ENCODE measurements around the gene ADCY4. TPM values are rescaled to one million over a fixed set of nuclear protein-coding genes. Genes with fewer than 3 reads are reported as not detected.

Gene ADCY4
- total RNA-seq, 1 donor from 2014 or later = 74.6 TPM

DNA sequence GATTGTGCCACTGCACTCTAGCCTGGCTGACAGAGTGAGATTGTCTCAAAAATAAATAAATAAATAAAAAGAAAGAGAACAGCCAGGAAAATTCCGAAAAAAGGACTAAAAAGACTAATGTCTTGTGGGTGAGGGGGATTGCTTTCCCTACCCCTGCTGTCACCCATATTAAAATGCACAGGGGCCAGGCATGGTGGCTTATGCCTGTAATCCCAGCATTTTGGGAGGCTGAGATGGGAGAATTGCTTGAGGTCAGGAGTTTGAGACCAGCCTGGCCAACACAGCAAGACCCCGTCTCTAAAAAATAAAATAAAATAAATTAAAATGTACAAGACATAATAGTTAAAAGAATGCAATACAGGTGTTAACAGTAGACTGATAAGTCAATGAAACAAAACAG is 41.3 kb downstream of the ADCY4 start:
- peaks cover 3% of the 10 kb centered on the region for H3K27me3 Mint-ChIP-seq (ENCODE audit: unreplicated experiment)
- H3K9me3 Mint-ChIP-seq (ENCODE audit: unreplicated experiment) = no peaks in the 10 kb centered on the region
- no peak overlapping the region for H3K27ac Mint-ChIP-seq (ENCODE audit: unreplicated experiment)
- H3K4me1 Mint-ChIP-seq (ENCODE audit: unreplicated experiment) = peaks cover 7% of the 10 kb centered on the region
- TF ChIP-seq, protein P1, sequence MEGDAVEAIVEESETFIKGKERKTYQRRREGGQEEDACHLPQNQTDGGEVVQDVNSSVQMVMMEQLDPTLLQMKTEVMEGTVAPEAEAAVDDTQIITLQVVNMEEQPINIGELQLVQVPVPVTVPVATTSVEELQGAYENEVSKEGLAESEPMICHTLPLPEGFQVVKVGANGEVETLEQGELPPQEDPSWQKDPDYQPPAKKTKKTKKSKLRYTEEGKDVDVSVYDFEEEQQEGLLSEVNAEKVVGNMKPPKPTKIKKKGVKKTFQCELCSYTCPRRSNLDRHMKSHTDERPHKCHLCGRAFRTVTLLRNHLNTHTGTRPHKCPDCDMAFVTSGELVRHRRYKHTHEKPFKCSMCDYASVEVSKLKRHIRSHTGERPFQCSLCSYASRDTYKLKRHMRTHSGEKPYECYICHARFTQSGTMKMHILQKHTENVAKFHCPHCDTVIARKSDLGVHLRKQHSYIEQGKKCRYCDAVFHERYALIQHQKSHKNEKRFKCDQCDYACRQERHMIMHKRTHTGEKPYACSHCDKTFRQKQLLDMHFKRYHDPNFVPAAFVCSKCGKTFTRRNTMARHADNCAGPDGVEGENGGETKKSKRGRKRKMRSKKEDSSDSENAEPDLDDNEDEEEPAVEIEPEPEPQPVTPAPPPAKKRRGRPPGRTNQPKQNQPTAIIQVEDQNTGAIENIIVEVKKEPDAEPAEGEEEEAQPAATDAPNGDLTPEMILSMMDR (IDR thresholded peaks at IDR 0.05; ENCODE audit: unreplicated experiment) = no peak
- peaks cover 32% of the 10 kb centered on the region for H3K36me3 Mint-ChIP-seq (ENCODE audit: low read depth, unreplicated experiment)
- H3K4me3 Mint-ChIP-seq (ENCODE audit: unreplicated experiment) = no peak overlapping the region
- no peak for DNase-seq (ENCODE audit: low spot score)

DNA sequence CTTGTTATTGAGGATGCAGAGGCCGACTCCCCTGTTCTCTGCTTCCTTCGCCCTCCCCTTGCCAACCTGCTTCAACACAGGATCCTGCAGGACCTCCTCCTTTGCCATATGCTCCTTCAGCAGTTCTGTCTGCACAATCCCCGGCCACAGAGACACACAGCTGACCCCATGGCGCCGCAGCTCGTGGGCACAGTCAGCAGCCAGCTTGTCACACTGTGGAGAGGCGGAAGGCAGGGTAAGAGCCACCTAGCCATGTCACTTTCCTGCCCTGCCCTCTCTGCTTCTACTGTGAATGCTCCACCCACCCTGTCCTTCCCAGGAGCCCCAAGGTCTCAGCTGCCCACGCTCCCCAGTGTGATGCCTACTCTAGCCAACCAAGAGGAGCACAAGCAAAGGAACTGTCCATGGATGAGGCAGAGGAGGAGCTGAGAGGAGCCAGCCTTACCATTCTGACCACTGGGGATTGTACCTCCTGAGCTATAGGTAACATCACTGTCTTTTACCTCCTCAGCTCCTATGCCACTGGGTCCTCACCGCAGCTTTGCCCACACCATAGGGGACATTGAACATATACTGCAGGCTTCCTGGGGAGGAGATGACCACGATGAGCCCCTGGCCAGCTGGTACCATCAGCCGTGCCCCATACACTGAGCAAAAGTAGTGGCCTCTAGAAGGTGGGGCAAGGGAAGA is 42.6 kb downstream of the ADCY4 start:
- peaks cover 2% of the 10 kb centered on the region for H3K4me1 Mint-ChIP-seq (ENCODE audit: unreplicated experiment)
- peaks cover 5% of the 10 kb centered on the region for H3K27me3 Mint-ChIP-seq (ENCODE audit: unreplicated experiment)
- no peak overlapping the region for H3K4me3 Mint-ChIP-seq (ENCODE audit: unreplicated experiment)
- H3K9me3 Mint-ChIP-seq (ENCODE audit: unreplicated experiment) = no peaks in the 10 kb centered on the region
- TF ChIP-seq, protein P1 (IDR thresholded peaks at IDR 0.05; ENCODE audit: unreplicated experiment) = no peak
- no peak overlapping the region for H3K27ac Mint-ChIP-seq (ENCODE audit: unreplicated experiment)
- peaks cover 28% of the 10 kb centered on the region for H3K36me3 Mint-ChIP-seq (ENCODE audit: low read depth, unreplicated experiment)
- no peak for DNase-seq (ENCODE audit: low spot score)

DNA sequence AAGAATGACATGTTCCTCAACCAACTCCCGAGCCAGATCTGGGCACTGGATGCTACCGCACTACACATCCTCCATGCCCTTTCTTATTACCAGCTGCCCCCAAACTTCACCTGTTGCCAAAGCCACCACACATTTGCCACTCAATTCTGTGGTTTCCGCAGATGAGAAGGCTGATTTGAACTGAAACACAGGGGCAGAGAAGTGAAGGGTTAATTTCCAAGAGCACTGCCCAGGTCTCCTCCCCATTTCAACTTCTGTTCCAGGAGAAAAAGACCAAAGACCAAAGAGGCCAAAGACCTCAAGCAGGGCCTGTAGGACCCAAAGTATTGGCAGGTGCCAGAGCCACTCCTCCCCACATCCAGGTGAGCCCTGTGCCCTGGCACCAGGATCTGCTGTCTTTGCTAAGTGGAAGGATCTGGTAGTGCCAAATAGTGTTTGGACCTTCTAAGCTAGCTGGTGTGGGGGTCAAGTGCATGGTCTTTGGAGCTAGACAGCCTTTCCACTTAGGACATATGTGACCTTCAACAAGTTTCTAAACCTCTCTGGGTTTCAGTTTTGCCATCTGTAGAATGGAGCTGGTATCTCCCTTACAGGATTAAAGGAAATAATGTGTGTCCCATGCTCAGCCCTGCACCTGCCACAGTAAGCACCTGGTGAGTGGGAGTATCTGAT is 43.3 kb downstream of the ADCY4 start:
- Mint-ChIP-seq H3K4me3 (ENCODE audit: unreplicated experiment) (no peak overlapping the region), H3K27ac (ENCODE audit: unreplicated experiment) (no peak overlapping the region), H3K36me3 (ENCODE audit: low read depth, unreplicated experiment) (peaks cover 26% of the 10 kb centered on the region), H3K27me3 (ENCODE audit: unreplicated experiment) (peaks cover 5% of the 10 kb centered on the region), H3K4me1 (ENCODE audit: unreplicated experiment) (no peaks in the 10 kb centered on the region), H3K9me3 (ENCODE audit: unreplicated experiment) (no peaks in the 10 kb centered on the region)
- DNase-seq (ENCODE audit: low spot score) = no peak
- TF ChIP-seq, protein P1 (IDR thresholded peaks at IDR 0.05; ENCODE audit: unreplicated experiment) = no peak

DNA sequence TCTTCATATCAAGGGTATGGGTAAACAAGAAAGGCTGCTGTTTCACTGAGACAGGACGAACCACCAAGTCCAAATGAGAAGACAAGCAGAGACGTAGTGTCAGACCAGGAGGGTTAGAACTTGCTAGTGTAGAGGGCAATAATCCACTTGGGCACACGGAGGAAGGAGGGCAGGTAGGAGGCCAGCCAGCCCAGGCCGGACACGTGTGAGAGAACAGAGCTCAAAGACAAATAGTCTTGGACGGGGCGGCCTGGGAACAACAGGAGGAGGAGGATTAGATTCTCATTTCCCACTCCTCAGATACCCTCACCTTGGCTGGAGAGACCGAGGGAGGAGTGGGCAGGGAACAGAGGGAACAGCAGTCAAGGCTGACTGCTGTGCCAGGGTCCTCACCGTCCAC is 44.1 kb downstream of the ADCY4 start:
- TF ChIP-seq, protein P1 (IDR thresholded peaks at IDR 0.05; ENCODE audit: unreplicated experiment) = no peak
- Mint-ChIP-seq H3K27me3 (ENCODE audit: unreplicated experiment) (peaks cover 8% of the 10 kb centered on the region), H3K9me3 (ENCODE audit: unreplicated experiment) (no peaks in the 10 kb centered on the region), H3K4me3 (ENCODE audit: unreplicated experiment) (no peak overlapping the region), H3K27ac (ENCODE audit: unreplicated experiment) (no peak overlapping the region), H3K4me1 (ENCODE audit: unreplicated experiment) (no peaks in the 10 kb centered on the region), H3K36me3 (ENCODE audit: low read depth, unreplicated experiment) (peaks cover 21% of the 10 kb centered on the region)
- no peak for DNase-seq (ENCODE audit: low spot score)

DNA sequence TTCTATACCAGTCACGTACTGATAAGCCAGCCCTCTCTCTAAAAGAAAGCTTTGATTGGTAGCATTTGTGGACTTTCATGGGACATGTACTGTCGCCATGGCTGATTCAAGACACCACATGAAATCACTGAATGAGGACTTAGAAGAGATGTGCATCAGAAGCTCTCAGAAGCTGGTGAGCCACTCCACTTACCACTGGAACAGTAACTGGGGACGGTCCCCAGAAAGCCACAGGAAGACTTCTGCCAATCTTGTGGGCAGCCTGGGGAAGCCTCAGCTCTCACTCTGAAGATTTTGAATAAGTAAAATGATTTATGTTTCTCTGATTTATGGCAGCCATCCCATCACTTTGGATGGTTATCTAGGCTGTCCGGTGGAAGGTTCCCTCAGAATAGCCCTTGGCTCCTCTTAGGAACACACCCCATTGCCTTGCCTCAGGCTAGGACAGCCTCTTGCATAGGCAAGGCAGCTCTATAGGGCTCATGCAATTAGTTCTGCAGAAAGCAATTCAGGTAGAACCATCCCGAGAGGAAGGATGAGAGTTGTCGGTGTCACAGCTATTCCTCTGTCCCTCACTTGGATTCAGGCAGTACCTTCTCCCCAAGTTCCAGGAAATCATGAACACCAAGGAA is 45.1 kb downstream of the ADCY4 start:
- Mint-ChIP-seq H3K4me3 (ENCODE audit: unreplicated experiment) (no peak overlapping the region), H3K27ac (ENCODE audit: unreplicated experiment) (no peak overlapping the region), H3K4me1 (ENCODE audit: unreplicated experiment) (no peaks in the 10 kb centered on the region), H3K9me3 (ENCODE audit: unreplicated experiment) (no peaks in the 10 kb centered on the region), H3K27me3 (ENCODE audit: unreplicated experiment) (peaks cover 11% of the 10 kb centered on the region), H3K36me3 (ENCODE audit: low read depth, unreplicated experiment) (peaks cover 15% of the 10 kb centered on the region)
- TF ChIP-seq, protein P1 (IDR thresholded peaks at IDR 0.05; ENCODE audit: unreplicated experiment) = no peak
- no peak for DNase-seq (ENCODE audit: low spot score)

Measured in endothelial cell (in vitro differentiated cells).